Lung (tissue), 12 donors: ENCODE data around the gene ATP6V0D1. TPM values are rescaled to one million over a fixed set of nuclear protein-coding genes. Genes with fewer than 3 reads are reported as not detected.
A peak's percentile ranks its signal among the peaks of the same experiment; 100 is the strongest.

Source experiments
- ATAC-seq: fragments of 200-7000 bp; cut with Tn5 transposase; one replicate; pipeline ENCODE4 v1.9.1; 2020; ENCODE audit warnings: moderate number of reproducible peaks; ENCODE audit not compliant: insufficient read depth, low FRiP score
- DNase-seq, 3 donors: peaks; one replicate each; pipeline ENCODE4 v3.0.0-alpha.2; 2013 to 2017
- H3K27ac ChIP-seq, 2 donors: one replicate each; pipeline ENCODE4 v1.5.1; 2013; ENCODE audit warnings: mild to moderate bottlenecking in 2 of 2, moderate library complexity in 2 of 2, control low read depth in 1 of 2, inconsistent platforms in 1 of 2, low read depth in 1 of 2, low read length in 1 of 2
- H3K27me3 ChIP-seq, 3 donors: one replicate each; pipeline ENCODE4 v1.5.1; 2013; ENCODE audit warnings: low read length in 2 of 3; ENCODE audit not compliant: control insufficient read depth in 3 of 3, insufficient read depth in 3 of 3
- H3K36me3 ChIP-seq, 4 donors: one replicate each; pipeline ENCODE4 v1.5.1; 2013; ENCODE audit warnings: low read length in 4 of 4, mild to moderate bottlenecking in 1 of 4, moderate library complexity in 1 of 4; ENCODE audit not compliant: control insufficient read depth in 4 of 4, insufficient read depth in 4 of 4
- H3K4me1 ChIP-seq, 5 donors: one replicate each; pipeline ENCODE4 v1.5.1; 2013; ENCODE audit warnings: low read length in 5 of 5, mild to moderate bottlenecking in 2 of 5, moderate library complexity in 1 of 5; ENCODE audit not compliant: control insufficient read depth in 5 of 5, insufficient read depth in 5 of 5
- H3K4me3 ChIP-seq: one replicate; pipeline ENCODE4 v1.5.1; 2013; ENCODE audit warnings: mild to moderate bottlenecking, control low read depth, moderate library complexity
- H3K9ac ChIP-seq, 2 donors: one replicate each; pipeline ENCODE4 v1.5.1; 2013; ENCODE audit warnings: low read length in 2 of 2, control low read depth in 1 of 2; ENCODE audit not compliant: insufficient read depth in 1 of 2
- H3K9me3 ChIP-seq, 4 donors: one replicate each; pipeline ENCODE4 v1.5.1; 2013; ENCODE audit warnings: low read length in 3 of 4, mild to moderate bottlenecking in 1 of 4, moderate library complexity in 1 of 4; ENCODE audit not compliant: control insufficient read depth in 4 of 4, insufficient read depth in 3 of 4
- CTCF ChIP-seq: IDR thresholded peaks from 2 replicates; pipeline ENCODE4 v1.5.1; 2012; ENCODE audit warnings: mild to moderate bottlenecking; ENCODE audit errors: control extremely low read depth, extremely low read depth
- WGBS, 2 donors: extraction: QIAGEN DNeasy Blood & Tissue Kit; methylation state at CpG; one replicate each; pipeline ENCODE4 v1.1.7; 2013; 5-methylcytosine and 5-hydroxymethylcytosine counted together
- polyA plus RNA-seq, 2 donors: library from polyadenylated mRNA; stranded (reverse); fragments of 200-250 nt; gene quantifications; one replicate each; pipeline ENCODE4 v1.2.1, GENCODE V29; 2013
- total RNA-seq, 2 donors: library from RNA; depleted of rRNA in 1 of 2; stranded (reverse); fragments of >200 nt in 1 of 2; gene quantifications; one replicate each; pipeline ENCODE4 v1.2.1, GENCODE V29; 2014 to 2021
- donor health status: control.
- donor health status: control.
- donor health status: Bipolar disorder and iron deficiency.
- donor health status: healthy.
- donor health status: DM: yes; HTN: yes; CAD: no.

Gene ATP6V0D1
- total and polyA plus RNA-seq, 4 donors, result 39.6 to 249 (median 136) TPM

DNA sequence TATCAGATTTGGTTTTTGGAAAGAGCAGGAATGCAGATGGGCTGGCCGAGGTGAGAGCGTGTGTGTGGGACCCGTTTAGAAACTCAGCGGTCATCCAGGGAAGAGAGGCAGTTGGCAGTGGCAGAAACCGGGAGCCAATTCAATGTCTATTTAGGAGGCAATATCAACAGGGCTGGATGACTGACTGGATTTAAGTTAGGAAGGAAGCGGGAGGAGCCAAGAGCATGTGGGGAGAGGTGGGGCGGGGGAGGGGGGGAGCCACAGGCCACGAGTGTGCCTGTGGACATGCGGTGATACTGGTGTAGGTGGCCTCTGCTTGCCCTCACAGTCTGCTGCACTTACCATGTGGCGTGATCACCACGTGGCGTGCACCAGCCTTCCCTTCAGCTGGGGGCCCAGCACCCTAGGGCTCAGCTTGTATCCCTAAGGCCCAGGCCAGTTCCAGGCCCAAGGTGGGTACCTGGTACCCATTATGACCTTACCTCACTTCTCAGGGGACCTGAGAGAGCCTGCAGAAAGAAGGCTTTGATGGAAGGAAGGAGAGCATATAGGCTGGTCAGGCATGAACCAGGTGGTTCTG lies 76.9 kb downstream of the ATP6V0D1 start:
- DNase-seq, result no peak
- Histone ChIP-seq H3K27ac (peak overlapping the region in 1 of 2 donors; percentile 87), H3K4me3 (no peak overlapping the region), H3K9me3 (no peaks in the 10 kb centered on the region), H3K4me1 (peaks cover 0 to 33% (median 20%) of the 10 kb centered on the region in 5 donors), H3K9ac (no peak overlapping the region), H3K36me3 (peaks cover 0 to 2% (median 0%) of the 10 kb centered on the region in 4 donors), H3K27me3 (no peaks in the 10 kb centered on the region)
- no peak for TF ChIP-seq CTCF
- WGBS, 2 donors, result 59 to 68% methylated on average over 12 of the region's 12 CpGs
- no peak for ATAC-seq

DNA sequence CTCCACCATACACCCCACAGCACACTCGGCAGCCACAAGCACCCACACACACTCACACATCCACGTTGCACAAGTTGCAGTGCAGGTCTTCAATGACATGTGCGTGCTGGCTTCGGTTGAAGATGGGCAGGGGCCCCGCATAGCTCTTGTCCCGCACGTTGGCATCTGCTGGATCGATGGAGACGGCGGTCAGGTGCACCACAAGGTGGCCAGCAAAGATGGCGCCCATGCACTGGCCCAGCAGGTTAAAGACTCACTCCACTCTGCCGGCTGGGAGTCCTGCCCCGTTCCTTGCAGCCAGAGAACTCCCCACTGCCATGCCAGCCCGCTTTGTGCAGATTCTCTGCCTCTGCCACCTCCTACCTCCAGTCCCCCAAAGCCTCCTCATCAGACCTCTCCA lies 80.1 kb downstream of the ATP6V0D1 start:
- no peaks in the 10 kb centered on the region for H3K9me3 ChIP-seq
- H3K4me1 ChIP-seq, result peaks cover 0 to 39% (median 24%) of the 10 kb centered on the region in 5 donors
- no peaks in the 10 kb centered on the region for H3K36me3 ChIP-seq
- no peaks in the 10 kb centered on the region for H3K27me3 ChIP-seq
- 96% methylated on average over 14 of the region's 14 CpGs for WGBS, 2 donors
- H3K4me3 ChIP-seq, result no peak overlapping the region
- H3K27ac ChIP-seq, result no peak overlapping the region
- no peak for TF ChIP-seq CTCF
- H3K9ac ChIP-seq, result no peak overlapping the region
- no peak for DNase-seq
- ATAC-seq, result no peak

DNA sequence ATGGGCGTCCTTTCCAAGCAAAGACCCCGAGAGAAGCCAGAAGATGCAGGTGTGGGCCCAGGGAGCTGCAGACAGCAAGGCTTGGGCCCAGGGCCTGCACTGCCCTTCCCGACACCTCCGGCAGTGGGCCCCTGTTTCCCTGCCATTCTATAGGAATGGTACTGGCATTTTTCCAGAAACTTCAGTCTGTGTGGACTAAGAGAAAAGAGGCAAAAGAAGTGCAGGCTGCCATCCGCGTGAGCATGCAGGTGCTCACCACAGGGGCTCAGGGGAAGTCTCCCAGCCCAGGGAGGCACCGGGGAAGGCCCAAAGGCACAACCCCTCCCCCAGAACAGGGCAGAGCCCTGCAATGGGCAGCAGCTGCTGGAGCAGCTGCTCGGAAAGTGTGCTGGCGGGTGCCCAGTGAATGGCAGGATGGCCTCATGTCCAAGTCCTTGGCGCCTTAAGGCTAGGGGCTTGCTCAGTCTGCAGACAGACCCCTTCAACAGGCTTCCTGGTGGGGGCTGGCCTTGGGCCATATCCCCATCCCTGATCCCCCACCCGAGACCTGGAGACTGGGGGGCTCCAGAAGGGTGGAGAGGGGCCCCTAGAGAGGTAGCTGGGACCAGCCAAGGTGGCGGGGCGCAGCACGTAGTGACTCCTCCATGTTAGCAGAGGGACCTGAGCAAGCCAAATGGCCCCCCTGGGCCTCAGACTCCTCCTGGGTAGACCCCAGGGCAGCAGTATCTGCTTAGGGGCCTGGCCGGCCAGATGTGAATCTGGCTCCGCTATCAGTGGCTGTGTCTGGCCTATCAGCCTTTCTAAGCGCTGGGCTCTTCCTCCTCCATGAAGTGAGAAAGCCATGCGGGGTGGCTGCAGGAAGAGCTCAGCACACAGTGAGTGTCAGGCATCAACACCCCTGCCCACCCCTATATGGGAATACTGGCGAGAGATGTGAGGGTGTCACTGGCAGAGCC lies 80.9 kb downstream of the ATP6V0D1 start:
- TF ChIP-seq CTCF, result no peak
- Histone ChIP-seq H3K4me1 (peaks cover 0 to 41% (median 23%) of the 10 kb centered on the region in 5 donors), H3K9ac (no peak overlapping the region), H3K9me3 (no peaks in the 10 kb centered on the region), H3K27ac (no peak overlapping the region), H3K27me3 (peaks cover 0 to 7% (median 4%) of the 10 kb centered on the region in 3 donors), H3K36me3 (no peaks in the 10 kb centered on the region), H3K4me3 (no peak overlapping the region)
- WGBS, 2 donors, result 76 to 77% methylated on average over 19 of the region's 19 CpGs
- peak in 2 of 3 donors; percentile 42 to 61 for DNase-seq
- no peak for ATAC-seq
